GM12801 (cell line): ENCODE results near the gene ITPR1.

Source experiments
- CTCF ChIP-seq: IDR thresholded peaks from one replicate; pipeline ENCODE4 v1.5.1; 2011; ENCODE audit warnings: control low read depth; ENCODE audit not compliant: insufficient read length; ENCODE audit errors: extremely low read depth

ITPR1 gene

GRCh38 chr3:4856564-4856963, 363.4 kb downstream of the ITPR1 start:
- TF ChIP-seq CTCF, result no peak

GRCh38 chr3:4856986-4857385, 363.8 kb downstream of the ITPR1 start:
- no peak for TF ChIP-seq CTCF

GRCh38 chr3:4859788-4860187, 366.6 kb downstream of the ITPR1 start:
- no peak for TF ChIP-seq CTCF

- no peak for TF ChIP-seq CTCF
These were observed 369.8 kb downstream of the ITPR1 start for GRCh38 chr3:4862973-4863372.

GRCh38 chr3:4864503-4864902, 371.4 kb downstream of the ITPR1 start:
- no peak for TF ChIP-seq CTCF

GRCh38 chr3:4865714-4866113, 372.6 kb downstream of the ITPR1 start:
- TF ChIP-seq CTCF, result no peak

GRCh38 chr3:4866866-4867265, 373.7 kb downstream of the ITPR1 start:
- no peak for TF ChIP-seq CTCF
